ENCODE results near the gene MTUS2.

Gene MTUS2

DNA sequence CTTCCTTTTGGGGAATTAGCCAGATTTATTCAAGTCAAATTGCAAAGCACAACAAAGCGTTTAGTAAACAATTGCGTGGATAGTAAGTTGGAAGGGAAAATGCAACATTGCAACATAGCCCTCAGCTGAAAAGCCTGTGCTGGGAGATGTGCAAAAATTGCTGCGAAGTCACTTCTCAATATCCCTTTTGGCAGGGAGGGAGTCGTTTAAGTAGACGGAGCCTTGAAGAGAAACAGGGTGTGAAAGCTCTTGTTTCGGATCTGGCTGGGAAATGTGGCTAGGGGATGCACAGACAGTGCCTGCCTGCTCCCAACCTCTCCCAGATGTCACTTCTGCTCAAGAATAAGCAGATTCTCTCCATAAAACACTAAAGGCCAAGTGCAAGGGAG lies 718.5 kb downstream of the MTUS2 start:
- TF ChIP-seq, protein P1, sequence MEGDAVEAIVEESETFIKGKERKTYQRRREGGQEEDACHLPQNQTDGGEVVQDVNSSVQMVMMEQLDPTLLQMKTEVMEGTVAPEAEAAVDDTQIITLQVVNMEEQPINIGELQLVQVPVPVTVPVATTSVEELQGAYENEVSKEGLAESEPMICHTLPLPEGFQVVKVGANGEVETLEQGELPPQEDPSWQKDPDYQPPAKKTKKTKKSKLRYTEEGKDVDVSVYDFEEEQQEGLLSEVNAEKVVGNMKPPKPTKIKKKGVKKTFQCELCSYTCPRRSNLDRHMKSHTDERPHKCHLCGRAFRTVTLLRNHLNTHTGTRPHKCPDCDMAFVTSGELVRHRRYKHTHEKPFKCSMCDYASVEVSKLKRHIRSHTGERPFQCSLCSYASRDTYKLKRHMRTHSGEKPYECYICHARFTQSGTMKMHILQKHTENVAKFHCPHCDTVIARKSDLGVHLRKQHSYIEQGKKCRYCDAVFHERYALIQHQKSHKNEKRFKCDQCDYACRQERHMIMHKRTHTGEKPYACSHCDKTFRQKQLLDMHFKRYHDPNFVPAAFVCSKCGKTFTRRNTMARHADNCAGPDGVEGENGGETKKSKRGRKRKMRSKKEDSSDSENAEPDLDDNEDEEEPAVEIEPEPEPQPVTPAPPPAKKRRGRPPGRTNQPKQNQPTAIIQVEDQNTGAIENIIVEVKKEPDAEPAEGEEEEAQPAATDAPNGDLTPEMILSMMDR (IDR thresholded peaks at IDR 0.05; ENCODE audit: borderline replicate concordance, insufficient read depth, low read depth, low read length): no peak
- H3K4me3 ChIP-seq (ENCODE audit: low read depth, low read length): no peak overlapping the region

DNA sequence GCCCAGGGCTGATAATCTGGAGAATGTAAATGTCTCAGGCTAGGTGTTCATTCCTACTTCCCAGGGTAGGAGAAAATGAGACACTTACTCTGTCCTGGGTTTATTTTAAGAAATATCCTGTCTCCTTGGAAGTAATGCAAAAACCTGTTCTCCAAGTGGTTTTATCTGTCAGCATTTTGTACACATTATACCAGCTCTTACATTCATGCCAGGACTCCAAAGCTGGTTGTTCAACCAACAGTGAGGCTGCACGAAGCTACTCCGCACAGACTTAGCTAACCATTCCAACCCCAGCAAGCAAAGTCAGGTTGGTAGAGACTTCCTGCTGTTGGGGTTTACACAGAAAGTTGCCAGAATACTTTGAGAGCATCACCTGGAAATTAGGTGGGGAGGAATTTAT lies 719.7 kb downstream of the MTUS2 start:
- TF ChIP-seq, protein P1 (IDR thresholded peaks at IDR 0.05; ENCODE audit: borderline replicate concordance, insufficient read depth, low read depth, low read length): no peak
- H3K4me3 ChIP-seq (ENCODE audit: low read depth, low read length): no peak overlapping the region

DNA sequence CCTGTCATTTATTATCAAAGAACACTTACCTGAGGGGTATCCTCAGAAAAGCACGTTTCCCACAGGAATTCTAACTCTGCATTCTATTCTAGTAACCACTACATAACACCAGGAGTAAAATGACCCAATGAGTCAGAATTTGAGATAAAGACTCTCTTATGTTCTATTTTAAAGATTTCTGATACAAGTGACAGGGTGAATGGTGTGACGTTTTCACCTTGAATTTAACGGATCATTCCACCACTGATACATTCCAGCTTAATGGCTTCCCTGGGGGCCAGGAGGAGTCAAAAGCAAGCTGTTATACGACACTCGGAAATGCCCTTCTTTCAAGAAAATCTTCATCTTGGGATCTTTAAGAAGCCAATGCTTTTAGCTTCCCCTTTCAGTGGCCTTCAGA lies 720.2 kb downstream of the MTUS2 start:
- TF ChIP-seq, protein P1 (IDR thresholded peaks at IDR 0.05; ENCODE audit: borderline replicate concordance, insufficient read depth, low read depth, low read length): no peak

DNA sequence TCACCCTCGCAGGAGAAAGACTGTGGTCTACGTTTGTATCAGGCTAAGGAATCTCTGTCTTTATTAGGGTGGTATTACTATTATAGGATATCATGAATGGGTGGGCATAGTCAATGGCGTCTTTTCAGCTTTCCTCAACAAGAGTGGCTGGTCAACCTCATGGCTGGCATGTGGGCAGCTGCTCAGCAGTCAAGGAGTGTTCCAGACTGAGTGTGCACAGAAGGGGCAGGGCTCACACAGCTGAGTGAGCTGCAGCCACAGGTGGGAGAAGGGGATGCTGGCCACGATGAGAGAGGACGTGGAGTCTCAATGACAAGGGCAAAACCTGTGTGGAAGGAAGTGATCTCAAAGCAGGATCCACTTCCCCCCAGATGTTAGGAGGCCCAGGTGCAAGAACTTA lies 720.7 kb downstream of the MTUS2 start:
- TF ChIP-seq, protein P1 (IDR thresholded peaks at IDR 0.05; ENCODE audit: borderline replicate concordance, insufficient read depth, low read depth, low read length): no peak
- H3K4me3 ChIP-seq (ENCODE audit: low read depth, low read length): no peak overlapping the region

More for the DNA sequence above, 720.2 kb downstream of the MTUS2 start:
- no peak overlapping the region for H3K4me3 ChIP-seq (ENCODE audit: low read depth, low read length)

DNA sequence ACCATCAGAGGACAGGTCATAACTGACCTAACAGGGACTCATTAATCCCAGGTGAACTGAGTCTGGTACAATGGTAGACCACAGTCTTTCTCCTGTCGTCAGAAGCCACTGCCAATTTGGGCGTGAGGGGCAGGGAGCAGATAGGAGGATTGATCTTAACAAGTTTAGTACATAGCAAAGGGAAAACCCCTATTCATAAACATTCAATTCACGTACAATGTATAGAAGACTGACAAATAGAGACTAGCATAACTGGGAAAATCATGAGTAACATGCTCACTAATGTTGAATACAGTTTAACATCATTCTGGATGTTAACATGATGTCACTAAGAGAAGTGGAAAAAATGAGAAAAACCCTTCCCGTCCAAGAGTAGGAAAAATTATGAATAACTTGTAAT lies 721.3 kb downstream of the MTUS2 start:
- TF ChIP-seq, protein P1 (IDR thresholded peaks at IDR 0.05; ENCODE audit: borderline replicate concordance, insufficient read depth, low read depth, low read length): no peak
- no peak overlapping the region for H3K4me3 ChIP-seq (ENCODE audit: low read depth, low read length)

DNA sequence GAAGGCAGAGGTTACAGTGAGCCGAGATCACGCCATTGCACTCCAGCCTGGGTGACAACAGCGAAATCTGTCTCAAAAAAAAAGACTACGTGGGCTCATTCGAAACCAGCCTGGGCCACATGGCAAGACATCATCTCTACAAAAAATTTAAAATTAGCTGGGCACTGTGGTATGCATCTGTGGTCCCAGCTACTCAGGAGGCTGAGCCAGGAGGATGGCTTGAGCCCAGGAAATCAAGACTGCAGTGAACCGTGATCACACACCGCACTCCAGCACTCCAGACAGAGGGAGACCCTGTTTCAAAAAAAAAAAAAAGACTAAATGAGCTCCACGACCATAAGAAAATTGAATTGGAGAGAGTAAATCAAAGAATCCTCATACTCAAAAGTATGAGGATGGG lies 722.2 kb downstream of the MTUS2 start:
- no peak overlapping the region for H3K4me3 ChIP-seq (ENCODE audit: low read depth, low read length)
- TF ChIP-seq, protein P1 (IDR thresholded peaks at IDR 0.05; ENCODE audit: borderline replicate concordance, insufficient read depth, low read depth, low read length): no peak

DNA sequence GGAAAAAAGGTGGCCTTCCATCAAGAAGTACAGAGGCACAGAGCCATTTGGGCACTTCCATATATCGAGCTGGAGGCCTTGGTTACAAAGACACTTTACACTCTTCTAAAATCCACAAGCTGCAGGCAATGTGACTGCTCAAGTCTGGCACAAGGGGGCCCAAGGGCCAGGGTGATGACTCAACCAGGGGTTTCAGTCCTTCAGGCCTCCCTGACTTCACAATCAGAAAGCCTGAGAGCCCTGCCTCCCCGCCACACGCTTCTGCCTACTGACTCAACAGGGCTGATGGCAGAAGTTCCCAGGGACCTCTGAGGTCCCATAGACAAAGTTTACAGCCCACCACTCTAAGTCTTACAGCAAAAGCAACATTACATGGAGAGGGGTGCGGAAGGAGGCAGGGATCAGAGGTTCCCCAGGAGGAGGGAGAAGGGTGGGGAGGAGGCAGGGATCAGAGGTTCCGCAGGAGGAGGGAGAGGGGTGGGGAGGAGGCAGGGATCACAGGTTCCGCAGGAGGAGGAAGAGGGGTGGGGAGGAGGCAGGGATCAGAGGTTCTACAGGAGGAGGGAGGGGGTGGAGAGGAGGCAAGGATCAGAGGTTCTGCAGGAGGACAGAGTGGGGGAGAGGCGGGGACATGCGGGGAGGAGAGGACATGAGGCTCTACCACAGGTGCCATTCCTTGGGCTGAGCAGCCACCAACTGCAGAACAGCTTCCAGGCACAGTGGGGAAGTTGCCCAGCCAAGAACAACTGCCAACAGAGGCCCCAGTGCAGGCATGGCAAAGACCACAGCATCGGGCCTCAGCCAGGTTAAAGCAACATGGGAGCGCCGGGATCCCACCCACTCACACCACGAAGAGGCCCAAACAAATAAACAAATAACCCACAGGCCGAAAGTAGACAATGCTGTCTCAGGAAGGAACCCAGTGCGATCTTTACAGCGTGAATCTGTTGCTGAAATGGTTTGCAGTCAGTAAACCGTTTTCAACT lies 723.4 kb downstream of the MTUS2 start:
- TF ChIP-seq, protein P1 (IDR thresholded peaks at IDR 0.05; ENCODE audit: borderline replicate concordance, insufficient read depth, low read depth, low read length): peak; percentile 61
- H3K4me3 ChIP-seq (ENCODE audit: low read depth, low read length): no peak overlapping the region
